Activated T-helper 9 cell treated with anti-CD3 and anti-CD28 coated beads, Interleukin-2, amount 50 U/mL, for 16 hours (primary cell): ENCODE data around the gene CCDC116.
A peak's percentile ranks its signal among the peaks of the same experiment; 100 is the strongest.
"Not testable (repeated sequence)": the region's sequence is repeated elsewhere in the genome, so short reads cannot be mapped to it uniquely, and the experiment has no call there.

ENCODE experiments used
- DNase-seq: peaks from one replicate; pipeline ENCODE4 v3.0.0-alpha.2; 2020; ENCODE audit warnings: low read depth

CCDC116 gene, protein sequence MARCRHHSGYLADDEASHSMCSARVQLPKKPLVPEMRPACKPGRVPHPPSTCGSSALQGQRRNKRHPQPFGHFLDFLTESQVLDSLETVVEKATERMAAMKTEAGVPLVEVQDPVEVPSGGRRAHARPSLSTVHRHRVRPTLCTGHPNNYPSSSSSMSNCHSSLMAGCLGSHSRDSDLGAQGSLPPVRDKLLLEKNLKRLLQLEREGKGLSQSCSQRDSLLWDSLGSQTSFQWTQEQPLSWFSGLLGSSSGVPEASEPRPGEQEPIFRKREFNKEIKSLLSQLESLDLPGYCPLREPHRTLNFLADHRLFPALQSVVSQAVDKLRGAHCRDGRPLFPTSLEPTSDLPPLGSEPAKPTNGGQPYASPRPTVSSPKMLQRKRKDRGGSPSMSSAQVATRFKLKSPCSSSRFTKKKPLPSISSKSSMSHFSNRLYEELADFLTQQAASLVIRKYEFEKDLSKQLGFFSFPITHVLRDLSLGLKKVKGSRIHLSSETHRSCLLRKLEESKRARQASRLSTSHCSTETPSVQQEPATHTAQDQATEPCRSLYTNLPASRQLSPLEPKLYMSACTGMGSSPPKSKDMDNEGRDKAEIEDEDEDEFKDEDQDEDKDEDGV

DNA sequence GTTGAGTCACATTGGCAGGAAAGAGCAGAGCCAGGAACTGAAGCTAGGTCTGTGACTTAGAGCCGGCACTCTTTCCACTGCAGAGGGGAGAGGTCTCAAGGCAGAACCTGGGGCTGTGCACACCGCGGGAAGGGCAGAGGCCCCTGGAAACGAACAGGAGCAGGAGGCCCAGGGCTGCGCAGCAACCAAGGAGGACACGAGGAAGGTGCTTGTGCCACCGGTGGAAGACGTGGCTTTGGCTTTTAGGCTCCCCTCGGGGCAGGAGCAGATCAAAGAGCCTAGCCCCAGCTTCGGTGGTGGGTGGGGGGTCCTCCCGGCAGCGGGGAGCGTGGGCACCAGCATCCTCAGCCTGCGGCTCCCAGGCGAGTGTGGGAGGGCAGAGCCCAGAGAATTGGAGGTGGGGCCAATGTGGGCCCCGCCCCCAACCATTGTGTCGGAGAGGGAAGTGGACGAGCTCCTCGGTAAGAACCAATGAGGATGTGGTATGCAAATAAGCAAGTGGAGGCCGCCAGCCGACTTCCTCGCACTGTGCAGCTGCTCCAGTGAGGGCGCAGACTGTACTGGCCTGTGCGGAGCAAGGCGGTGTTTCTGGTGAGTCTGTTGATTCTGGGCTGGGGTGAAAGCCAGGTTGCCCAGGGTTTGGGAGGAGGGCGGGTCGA, at the start of gene CCDC116:
TSS of gene CCDC116 (plus strand) at position 524 of the 659 bp plus-strand sequence. CDS start 422 bp downstream, outside the sequence.
- peak; percentile 65 for DNase-seq

DNA sequence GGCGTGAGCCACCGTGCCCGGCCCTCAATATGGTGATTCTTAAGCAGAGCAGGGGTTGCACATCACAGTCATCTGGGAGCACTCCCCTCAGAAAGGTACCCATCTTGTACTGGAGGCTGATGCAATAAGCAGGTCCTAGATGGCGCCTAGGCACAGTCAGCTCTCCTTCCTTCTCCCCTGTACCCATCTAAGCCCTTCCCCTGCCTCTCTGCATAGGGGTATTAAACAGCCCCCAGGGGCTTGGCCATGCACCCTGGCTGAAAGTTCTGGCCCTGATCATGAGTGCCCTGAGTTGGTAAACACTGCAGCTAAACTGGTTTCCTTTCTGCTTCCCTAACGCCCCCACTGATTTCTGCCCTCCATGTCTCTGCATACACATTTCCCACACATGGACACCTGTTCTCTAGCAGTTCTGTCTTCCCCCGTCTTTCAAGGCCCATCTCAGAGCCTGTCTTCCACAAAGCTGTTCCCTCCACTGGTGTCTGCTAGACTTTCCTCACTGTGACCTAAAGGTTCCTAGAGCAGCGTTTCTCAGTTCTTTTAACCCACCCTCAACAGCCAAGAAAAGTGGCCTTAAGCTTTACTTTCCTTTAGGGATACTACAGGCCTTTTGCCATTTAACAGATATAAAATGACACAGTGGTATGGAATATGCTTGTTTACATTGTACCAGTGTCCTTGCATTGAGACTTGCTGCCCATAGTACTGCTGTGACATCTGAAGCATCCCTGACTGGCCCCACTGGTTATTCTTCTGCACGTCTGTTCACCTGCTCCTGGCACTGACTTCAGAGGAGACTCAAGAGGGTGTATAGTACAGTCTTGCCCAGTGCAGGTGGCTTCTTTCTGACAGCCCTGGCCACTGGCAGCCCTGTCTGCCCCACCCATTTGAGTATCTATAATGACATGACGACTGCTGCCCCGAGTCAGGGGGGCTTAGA, 49.5 kb upstream of the CCDC116 start:
- DNase-seq: no peak

DNA sequence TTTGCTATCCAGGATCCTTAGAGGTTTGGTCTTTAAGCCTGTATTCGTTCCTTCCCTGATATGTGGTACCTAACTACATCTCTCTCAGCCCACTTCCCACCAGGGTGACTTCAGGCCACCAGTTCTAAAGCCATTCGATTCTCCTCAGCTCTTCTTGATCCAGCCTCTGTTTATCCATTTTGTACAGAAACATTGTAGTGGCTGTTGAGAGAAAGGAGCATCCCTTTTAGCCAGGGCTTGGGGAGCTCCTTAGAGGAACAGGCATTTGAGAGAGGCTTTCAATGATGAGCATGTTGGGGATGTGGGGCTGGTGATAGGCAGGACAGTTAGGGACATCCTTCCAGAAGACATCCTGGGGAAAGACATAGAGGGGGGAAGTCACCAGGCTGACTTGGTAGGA, 47.2 kb upstream of the CCDC116 start:
- no peak for DNase-seq

DNA sequence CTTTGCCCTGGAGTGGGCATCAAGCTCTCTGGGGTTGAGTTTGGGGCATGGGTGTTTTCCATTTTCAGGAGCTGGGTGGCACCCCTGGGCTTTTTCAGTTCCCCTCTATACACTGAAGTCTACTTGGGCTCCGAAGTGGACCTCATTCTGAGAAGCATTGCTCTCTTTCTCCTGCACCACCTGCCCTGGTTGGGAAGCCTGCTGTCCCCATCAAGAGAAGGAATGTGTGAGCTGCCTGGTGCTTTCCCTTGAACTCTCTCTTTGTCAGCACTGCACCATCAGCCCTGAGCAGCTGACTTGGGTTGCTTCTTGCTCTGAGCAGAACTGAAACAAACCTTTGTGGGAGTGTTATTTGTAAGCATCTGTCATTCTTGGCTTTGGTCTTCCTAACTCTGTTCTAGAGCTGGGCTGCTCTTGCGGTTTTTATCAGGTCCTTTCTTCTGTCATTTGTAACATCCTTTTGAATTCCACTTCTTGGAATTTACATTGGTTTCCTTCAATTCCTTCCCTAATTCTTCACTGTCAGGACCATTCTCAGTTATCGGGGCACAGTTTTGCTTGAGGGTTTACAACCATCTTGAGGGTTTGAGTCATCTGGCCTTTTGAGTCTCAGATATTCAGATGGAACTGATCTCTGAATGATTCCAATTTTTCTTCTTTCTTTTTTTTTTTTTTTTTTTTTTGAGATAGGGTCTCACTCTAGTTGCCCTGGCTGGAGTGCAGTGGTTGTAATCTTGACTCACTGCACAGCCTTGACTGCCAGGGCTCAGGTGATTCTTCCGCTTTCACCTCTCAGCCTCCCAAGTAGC, 44.6 kb upstream of the CCDC116 start:
- DNase-seq: no peak

DNA sequence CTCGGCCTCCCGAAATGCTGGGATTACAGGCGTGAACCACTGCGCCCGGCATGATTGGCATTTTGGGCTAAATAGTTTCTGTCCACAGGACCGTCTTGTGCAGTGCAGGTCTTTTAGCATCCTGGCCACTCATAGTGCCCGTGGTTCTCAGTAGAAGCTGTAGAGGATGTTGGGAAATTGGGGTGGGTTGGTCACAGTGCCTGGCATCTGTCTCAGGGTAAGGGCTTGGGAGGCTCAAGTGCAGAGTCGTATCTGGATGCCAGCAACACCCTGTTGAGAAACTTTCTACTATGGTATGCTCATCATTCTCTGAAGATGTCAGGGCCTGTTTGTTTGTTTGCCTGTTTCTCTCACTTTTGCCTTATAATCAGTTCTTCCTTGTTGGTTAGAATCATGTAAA, 43.2 kb upstream of the CCDC116 start:
- DNase-seq: no peak

DNA sequence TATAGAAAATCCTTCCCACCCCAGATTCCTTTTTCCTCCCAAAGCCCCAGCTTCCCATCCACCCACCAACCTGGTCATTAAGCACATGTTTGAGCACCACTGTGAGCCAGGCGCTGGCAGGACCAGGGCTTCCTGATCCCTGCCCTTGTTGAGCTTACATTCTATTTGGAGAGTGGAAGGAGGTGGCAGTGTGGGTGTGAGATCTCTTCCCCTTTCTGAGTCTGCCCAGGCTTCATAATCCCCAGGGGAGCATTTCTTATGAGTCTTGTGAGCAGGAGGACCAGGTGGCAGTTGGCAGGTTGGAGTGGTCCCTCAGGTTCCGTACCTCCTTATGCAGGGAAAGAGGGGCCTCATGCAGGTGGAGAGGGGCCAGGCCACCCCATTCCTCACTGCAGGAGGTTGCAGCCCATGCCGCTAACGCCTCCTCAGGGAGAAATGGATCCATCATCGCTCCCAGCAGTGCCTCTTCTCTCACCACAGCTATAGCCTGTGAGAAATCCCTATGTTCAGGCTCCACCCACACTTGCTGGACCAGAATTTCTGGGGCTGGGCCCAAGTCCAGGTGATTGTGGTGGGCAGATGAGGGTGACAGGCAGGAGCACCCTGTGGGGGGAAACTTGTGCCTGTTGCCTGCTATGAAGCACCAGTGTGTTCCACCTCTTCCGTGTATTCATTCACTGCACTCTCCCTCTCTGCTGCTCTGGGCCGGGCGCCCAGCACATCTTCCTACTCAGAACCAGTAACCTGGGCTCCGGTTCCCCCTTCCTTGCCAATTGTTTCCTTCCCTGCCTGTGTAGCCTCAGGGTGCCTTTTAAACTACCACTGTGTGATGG, 41.5 kb upstream of the CCDC116 start:
- DNase-seq: no peak

DNA sequence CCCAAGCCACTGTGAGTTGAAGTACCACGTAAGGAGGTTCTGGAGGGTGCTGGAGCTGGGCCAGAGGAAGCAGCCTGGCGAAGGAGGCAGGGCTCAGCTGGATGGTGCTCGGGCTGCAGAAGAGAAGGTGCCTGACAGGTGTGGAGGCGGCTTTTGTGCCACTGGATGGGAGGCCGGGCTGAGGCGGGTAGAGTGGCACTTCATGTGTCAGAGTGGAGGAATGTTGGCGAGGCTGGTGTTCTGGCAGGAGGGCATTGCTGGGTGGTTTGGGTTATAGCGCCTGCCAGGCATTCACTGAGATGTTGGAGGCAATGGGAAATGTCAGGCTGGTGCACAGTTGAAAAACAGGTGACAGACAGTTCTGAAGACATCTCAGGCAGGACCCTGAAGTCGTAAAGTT, 40.9 kb upstream of the CCDC116 start:
- no peak for DNase-seq

DNA sequence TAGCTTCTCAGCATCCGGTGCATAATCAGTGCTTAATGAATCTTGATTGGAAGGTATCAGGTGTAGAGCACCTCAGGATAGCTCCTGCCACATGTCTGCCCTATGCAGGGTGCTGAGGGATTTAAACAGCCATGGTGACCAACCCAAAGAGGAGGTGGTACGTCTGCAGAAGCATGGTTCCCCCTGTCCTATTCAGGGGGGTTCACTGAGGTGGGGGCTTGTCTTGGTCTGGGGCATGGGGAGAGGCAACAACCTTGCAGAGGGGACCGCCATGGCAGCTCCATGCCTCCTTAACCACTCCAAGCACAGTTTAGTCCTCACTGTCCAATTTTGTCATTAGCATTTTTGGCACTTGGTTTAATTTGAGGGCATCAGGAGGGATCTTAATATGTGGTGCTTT, 40.1 kb upstream of the CCDC116 start:
- DNase-seq: no peak

DNA sequence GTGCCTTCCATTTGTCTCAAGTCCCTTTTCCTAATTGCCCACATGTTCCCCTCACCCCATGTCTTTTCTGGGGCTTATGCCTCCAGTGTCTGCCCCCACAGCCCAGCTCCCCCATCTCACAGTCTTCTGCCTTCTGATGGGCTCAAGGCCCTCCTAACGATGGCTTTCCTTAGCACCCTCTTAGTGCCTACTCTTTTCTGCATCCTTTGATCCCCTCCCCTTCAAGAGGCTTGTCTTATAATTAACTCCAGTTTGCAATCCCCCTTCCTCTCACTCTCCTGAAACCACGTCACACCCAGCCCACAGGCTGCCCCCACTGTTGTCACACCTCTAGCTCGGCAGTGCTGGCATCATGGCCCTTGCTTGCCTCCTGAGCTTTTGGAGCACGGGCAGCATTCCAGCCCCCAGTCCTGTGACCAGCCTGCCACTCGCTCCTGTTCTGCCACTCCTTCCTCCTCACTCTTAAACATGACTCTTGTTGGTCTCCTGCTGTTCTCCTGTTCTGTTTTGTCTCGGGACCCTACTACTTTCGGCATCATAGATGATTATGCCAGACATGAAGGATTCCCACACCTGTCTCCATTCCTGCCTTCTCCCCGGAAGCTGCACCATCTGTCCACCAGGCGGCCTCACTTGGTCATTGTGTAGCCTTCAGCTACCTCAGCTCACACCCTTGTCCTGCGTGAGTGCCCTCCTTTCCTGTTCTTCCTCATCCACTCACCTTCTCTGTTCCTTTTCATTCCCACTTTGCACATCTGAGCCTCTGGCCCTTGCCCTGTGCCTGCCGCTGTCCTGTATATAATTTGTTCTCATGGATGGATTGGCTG, 38.9 kb upstream of the CCDC116 start:
- DNase-seq: no peak

DNA sequence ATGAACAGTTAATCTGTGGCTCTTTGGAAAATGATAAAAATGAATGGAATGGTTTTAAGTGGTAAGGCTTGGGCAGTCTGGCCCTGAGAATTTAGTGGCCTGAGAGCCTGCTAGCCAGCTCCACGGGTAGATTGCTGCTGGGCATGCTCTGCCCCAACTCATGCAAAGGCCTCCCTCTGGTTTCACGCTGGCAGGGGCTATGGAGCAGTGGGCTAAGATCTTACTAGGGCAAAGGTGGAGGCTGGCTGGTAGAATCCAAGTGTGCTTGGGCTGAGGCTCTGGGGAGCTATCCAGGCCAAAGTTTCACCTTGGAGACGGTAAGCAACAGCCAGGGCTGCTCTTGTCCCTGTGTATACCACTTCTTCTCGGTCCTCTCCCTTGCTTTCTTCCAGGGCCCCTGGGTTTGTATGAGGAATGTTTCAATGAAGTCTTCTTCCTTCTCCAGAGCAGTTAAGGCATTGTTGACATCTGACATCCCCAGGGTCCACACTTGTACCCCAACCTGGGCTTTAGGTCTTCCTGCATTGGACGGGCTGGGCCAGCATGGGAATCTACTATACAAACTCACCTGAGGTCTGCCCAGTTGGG, 37.6 kb upstream of the CCDC116 start:
- DNase-seq: no peak

DNA sequence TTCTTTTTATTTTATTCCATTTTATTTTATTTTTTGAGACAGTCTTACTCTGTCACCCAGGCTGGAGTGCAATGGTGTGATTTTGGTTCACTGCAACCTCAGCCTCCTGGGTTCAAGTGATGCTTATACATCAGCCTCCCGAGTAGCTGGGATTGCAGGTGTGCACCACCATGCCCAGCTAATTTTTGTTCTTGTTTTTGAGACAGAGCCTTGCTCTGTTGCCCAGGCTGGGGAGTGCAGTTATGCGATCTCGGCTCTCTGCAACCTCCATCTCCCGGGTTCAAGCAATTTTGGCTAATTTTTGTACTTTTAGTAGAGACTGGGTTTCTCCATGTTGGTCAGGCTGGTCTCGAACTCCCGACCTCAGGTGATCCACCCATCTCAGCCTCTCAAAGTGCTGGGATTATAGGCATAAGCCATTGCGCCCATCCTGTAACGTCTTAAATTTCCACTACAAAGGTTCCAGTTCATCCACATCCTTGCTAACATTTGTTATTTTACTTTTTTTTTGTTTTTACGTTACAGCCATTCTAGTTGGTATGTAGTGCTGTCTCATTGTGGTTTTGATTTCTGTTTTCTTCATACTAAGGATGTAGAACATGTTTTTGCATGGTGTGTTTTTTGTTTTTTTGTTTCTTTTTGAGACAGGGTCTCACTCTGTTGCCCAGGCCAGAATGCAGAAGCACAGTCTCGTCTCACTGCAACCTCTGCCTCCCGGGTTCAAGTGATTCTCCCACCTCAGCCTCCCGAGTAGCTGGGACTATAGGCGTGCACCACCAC, 36.0 kb upstream of the CCDC116 start:
- DNase-seq: not testable (repeated sequence)

DNA sequence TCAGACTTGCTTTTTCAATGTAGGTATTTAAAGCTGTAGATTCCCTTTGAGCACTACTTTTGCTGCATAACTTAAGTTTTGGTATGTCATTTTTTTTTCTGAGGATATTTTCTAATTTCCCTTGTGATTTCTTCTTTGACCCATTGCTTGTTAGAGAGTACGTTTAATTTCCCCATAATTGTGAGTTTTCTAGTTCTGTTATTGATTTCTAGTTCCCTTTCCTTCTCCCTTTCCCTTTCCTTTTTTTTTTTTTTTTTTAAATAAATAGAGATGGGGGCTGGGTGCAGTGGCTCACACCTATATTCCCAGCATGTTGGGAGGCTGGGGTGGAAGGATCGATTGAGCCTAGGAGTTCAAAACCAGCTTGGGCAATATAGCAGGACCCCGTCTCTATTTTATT, 34.3 kb upstream of the CCDC116 start:
- no peak for DNase-seq

DNA sequence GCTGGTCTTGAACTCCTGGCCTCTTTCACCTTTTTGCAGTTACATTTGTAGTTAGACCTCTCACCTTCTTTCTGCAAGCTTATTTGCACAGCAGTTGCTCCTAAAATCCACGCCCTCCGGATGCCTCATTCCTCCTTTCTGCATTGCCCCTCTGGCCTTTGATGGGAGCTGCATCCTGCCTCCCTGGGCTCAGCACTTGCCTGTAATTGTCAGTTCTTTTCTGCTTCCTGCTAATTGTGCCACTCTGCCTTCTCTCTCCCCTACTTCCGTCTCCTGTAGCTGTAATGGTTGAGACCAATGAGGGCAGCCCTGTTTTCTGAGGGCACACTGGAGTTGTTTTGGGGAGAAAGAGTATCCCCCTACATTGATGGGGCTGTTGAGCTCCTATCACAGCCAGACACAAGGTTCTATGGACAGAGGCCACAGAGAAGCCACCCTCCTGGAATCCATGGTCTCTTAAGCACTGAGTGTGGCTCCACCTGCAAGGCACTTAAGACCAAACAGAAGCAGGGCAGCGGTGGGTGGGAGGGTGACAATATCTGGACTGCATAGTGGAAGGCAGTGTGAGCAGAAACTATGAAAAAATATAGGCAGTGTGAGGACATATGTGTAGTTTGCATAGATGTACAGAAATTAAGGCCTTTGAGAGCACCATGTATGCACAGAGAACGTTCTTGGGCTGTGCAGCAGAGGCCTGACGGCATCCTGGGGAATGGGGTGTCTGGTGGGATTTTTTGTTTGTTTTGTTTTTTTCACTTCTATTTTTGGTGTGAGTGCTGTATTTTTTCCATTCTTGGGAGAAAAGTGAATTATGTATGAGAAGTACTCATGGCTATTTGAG, 33.3 kb upstream of the CCDC116 start:
- no peak for DNase-seq

DNA sequence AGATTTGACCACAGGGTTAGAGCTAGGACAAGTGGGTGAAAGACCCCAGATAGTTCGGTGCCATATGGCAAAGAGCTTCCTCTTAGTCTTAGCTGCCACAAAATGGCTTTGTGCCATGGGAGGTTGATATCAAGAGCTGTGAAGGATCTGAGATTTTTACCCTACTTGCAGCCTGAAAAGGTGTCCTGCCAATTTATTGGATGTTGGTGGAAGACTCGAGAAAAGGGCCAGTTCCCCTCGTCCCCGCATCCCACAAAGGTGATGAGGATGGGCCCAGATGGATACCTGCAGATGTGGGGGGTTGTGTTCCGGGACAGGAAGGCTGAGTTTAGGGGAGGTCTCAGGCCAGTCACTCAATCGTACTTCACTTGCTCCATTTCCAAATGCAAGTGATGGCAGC, 30.0 kb upstream of the CCDC116 start:
- DNase-seq: no peak

DNA sequence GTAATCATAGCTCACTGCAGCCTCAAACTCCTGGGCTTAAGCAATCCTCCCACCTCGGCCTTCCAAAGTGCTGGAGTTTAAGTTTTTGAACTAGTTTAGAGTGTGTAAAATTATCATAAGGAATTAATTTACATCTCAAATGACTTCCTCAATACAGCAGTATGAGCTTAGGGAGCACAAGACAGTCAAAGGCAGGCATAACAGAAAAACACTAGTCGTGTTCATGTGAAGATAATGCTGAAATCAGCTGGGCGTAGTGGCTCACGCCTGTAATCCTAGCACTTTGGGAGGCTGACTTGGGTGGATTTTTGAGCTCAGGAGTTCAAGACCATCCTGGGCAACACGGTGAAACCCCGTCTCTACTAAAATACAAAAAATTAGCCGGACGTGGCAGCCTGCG, 28.6 kb upstream of the CCDC116 start:
- no peak for DNase-seq

DNA sequence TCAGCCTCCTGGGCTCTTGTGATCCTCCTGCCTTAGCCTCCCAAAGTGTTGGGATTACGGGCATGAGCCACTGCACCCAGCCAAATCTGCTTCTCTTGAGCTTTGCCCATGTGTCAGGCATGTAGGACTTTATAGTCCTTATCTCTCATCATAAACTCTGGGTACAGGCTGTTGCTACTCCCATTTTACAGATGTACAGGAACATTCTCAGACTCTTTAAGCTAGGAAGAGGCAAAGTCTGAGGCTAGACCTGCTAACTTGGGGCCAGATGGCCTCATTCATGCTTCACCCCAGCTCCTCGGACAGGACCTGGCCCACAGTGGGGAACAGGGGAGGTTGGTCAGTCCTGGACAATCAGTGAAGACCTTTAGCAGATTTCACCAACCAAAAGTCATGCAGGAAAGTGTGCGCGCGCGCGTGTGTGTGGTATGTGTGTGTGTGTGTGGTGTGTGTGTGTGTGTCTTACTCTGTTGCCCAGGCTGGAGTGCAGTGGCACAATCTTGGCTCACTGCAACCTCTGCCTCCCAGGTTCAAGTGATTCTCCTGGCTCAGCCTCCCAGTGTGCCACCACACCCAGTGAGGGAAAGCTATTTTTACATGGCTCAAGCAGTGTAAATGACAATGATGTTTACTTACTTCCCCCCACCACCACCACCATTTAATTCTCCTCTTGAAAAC, 26.5 kb upstream of the CCDC116 start:
- DNase-seq: no peak

DNA sequence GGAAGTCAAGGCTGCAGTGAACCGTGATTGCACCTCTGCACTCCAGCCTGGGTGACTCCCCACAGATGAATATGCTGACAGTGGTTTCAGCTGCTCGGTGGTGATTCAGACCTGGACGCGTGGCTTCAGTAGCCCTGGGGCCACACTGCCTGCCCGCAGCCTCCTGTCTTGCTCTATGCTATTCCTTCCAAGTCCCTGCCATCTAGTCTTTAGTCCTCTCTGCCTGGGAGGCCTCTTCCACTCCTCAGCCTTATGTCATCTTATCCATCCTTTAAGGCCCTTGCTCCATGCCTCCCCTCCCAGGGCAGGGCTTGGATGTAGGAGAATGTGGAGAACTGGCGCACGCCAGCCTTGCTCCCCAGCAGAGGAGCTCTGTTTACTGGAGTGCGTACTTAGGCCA, 25.8 kb upstream of the CCDC116 start:
- DNase-seq: no peak
